K562 (cell line): ENCODE results near the gene DNAH10. TPM values are rescaled to one million over a fixed set of nuclear protein-coding genes. Genes with fewer than 3 reads are reported as not detected.

ENCODE experiments used
- CUX1 ChIP-seq: fragments of 200-800 bp; sonication (Bioruptor generic); IDR thresholded peaks from 2 replicates; pipeline ENCODE4 v1.6.1; 2016; ENCODE audit warnings: missing genetic modification characterization, missing compliant biosample characterization
- FOXA3 ChIP-seq, 2 experiments: fragments of 450-650 bp in 1 of 2; sonication (generic) in 1 of 2; formaldehyde crosslinking; IDR thresholded peaks in 1 of 2; conservative IDR thresholded peaks in 1 of 2; 2 replicates each; pipeline versions ENCODE4 v1.4.0 to v1.8.0; 2020 to 2022; ENCODE audit warnings: mild to moderate bottlenecking in 2 of 2, missing genetic modification reagents in 1 of 2
- KLF1 ChIP-seq: fragments of 450-650 bp; IDR thresholded peaks from 2 replicates; pipeline ENCODE4 v1.6.1; 2016; ENCODE audit warnings: missing genetic modification characterization, missing compliant biosample characterization
- MAFK ChIP-seq: IDR thresholded peaks from 2 replicates; pipeline ENCODE4 v1.6.1; 2011; ENCODE audit warnings: low read length, improper control_type of control experiment
- MYNN ChIP-seq, 2 experiments: sonication (generic); formaldehyde crosslinking in 1 of 2; IDR thresholded peaks; 2 replicates each; pipeline versions ENCODE4 v1.5.0 to v1.6.1; 2016 to 2020; ENCODE audit warnings: antibody characterized with exemption in 1 of 2, missing genetic modification reagents in 1 of 2
- NR3C1 ChIP-seq: sonication (generic); formaldehyde crosslinking; IDR thresholded peaks from 2 replicates; pipeline ENCODE4 v1.8.1; 2022; ENCODE audit warnings: missing genetic modification reagents
- REST ChIP-seq, 2 experiments: fragments of 450-650 bp; formaldehyde crosslinking in 1 of 2; IDR thresholded peaks; 2 replicates each; pipeline versions ENCODE4 v1.4.0 to v1.6.1; 2014 to 2020; ENCODE audit warnings: mild to moderate bottlenecking in 2 of 2, borderline replicate concordance in 1 of 2, low read depth in 1 of 2
- ZNF354B ChIP-seq: fragments of 250-450 bp; sonication (Bioruptor Pico); IDR thresholded peaks from 2 replicates; pipeline ENCODE4 v1.4.0; 2020
- ZSCAN32 ChIP-seq: fragments of 450-650 bp; formaldehyde crosslinking; IDR thresholded peaks from 2 replicates; pipeline ENCODE4 v1.4.0; 2020; ENCODE audit warnings: mild to moderate bottlenecking, moderate library complexity
- polyA plus RNA-seq, 8 experiments: library from polyadenylated mRNA; depleted of rRNA in 4 of 8; stranded (reverse) in 5 of 8; unstranded in 3 of 8; fragments of >200 nt; fragmentation: Nextera tagmentation in 2 of 8; fragmentation: Illumina TruSeq in 1 of 8; extraction: Ambion mirVana in 2 of 8; extraction: Trizol in 1 of 8; gene quantifications; 2 replicates each; pipeline versions ENCODE4 v1.2.1 to v1.2.3, GENCODE V29; 2011 to 2014; ENCODE audit warnings: inconsistent platforms in 1 of 8, missing spikeins in 1 of 8
- total RNA-seq, 7 experiments: library from RNA; depleted of rRNA in 6 of 7; stranded (reverse); fragments of >200 nt in 6 of 7; fragmentation: Illumina TruSeq in 2 of 7; extraction: Trizol in 2 of 7; gene quantifications; 2 replicates each; pipeline versions ENCODE4 v1.2.1 to v1.2.3, GENCODE V29; 2011 to 2021; ENCODE audit warnings: low replicate concordance in 1 of 7
- TF ChIP-seq, protein P1 (sequence below): sonication (generic); formaldehyde crosslinking; IDR thresholded peaks from 2 replicates; pipeline ENCODE4 v1.8.1; 2023; ENCODE audit warnings: mild to moderate bottlenecking, missing genetic modification reagents, moderate library complexity

Gene DNAH10
- total and polyA plus RNA-seq, 9 of the 15 experiments (the other 6 are each of a cell fraction or from before 2014, with no cell fraction given): 0.01 to 0.06 (median 0.04) TPM; not detected in 1

DNA sequence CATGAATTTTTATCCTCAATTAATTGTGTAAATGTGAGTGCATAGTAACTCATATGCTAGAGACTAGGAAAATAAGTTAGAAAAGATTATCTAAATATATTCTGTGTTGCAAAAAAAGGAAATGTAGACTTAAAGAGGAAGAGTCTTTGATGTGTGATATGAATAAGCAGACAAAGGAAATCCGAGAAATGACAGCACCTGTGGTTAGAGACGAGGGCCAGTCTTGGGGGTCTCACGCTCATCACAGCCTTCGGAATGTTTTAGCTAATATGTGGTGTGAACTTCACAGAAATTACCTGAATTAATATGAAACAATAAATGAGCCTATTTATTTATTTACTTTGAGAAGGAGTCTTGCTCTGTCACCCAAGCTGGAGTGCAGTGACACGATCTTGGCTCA, 38.3 kb upstream of the DNAH10 start (continued):
- TF ChIP-seq REST (IDR thresholded peaks at IDR 0.05; ENCODE audit: borderline replicate concordance) (no peak), REST (CRISPR knock-in tag; IDR thresholded peaks at IDR 0.05; ENCODE audit: low read depth) (no peak), ZNF354B (CRISPR knock-in tag) (no peak), CUX1 (CRISPR knock-in tag) (no peak), ZSCAN32 (CRISPR knock-in tag) (no peak), KLF1 (tag) (no peak), FOXA3 (CRISPR knock-in tag; conservative IDR thresholded peaks at IDR 0.05 in 1 of 2, IDR thresholded peaks at IDR 0.05 in 1 of 2) (no peak), MYNN (IDR thresholded peaks at IDR 0.05) (no peak), MYNN (CRISPR knock-in tag; IDR thresholded peaks at IDR 0.05) (no peak), MAFK (no peak), NR3C1 (CRISPR knock-in tag) (no peak)
- TF ChIP-seq, protein P1, sequence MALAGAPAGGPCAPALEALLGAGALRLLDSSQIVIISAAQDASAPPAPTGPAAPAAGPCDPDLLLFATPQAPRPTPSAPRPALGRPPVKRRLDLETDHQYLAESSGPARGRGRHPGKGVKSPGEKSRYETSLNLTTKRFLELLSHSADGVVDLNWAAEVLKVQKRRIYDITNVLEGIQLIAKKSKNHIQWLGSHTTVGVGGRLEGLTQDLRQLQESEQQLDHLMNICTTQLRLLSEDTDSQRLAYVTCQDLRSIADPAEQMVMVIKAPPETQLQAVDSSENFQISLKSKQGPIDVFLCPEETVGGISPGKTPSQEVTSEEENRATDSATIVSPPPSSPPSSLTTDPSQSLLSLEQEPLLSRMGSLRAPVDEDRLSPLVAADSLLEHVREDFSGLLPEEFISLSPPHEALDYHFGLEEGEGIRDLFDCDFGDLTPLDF: no peak
